ENCODE results near the gene ASIC3. TPM values are rescaled to one million over a fixed set of nuclear protein-coding genes. Genes with fewer than 3 reads are reported as not detected.

ASIC3 gene
- total RNA-seq, 1 donor from 2014 or later, result 0.52 TPM

DNA sequence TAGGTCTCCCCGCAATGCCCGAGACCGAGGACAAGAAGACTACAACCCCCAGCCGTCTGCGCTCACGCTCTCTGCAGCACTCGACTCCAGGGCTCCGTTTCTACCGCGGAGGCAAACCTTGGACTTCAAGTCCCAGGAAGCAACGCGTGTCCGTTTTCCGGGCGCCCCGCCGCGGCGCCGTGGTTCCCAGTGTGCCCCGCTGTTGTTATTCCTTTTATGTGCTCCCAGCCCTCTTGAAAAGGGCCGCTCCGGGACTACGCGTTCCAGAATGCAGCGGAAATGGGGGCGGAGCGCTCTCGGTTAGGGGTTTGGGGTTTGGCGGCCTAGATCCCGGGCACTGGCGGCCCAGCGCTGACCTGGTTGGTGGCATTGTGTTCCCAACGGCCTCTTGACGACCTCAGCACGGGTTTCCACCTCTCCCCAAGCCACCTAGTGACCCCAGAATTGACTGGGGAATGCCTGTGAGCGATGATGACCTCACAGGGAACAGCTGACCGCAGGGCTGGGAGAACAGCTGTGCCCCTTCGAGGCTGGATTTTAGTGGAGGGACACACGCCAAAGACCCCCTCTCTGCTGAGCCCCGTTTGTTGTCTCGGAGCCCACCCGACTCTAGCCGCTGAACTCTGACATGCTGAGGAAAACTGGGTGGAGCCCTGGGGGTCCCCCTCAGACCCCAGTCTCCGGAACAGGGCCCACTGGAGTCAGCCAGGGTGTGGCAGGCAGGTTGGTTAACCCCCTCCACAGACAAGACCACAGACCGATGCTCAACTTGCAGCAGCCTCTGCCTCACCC is 9.9 kb downstream of the ASIC3 start:
- ATAC-seq, result peak; percentile 92

GRCh38 chr7:151058781-151059366 is 10.5 kb downstream of the ASIC3 start:
- no peak for ATAC-seq

DNA sequence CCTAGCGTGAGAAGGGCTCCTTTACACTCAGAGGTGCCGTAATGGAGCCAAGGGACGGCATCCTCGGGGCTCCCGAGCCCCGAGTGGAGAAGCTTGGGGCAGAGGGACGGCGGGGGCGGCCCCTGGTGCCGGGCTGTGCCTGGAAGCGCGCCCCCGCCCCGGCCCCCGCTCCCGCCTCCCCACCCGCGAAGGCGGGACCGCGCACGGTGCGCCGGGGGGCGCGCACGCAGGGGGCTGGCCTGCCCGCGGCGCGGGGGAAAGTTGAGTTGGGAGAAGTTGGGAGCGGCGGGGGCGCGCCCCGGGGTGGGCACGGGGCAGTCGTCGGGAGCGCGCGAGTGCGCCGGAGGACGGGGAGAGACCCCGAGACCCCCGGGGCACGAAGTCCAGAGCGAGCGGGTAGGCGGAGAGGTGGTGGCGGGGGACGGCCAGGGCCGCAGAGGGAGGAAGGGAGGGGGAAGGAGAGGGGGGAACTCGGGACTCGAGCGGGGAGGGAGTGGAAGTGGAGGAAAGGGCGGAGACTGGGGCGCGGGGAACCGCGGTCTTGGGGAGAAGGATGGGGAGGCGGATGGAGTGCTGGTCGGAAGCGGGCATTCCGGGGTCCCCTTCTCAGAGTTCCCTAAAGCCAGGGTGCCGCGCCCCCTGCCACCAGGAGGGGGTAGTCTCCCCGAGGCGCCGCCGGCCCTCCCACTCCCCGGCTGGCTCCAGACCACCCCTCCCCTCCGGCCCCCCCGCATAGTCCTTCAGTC is 11.2 kb downstream of the ASIC3 start, which contains the start of gene SLC4A2:
Gene SLC4A2, plus strand, starts transcription at position 223 of the 746 bp plus-strand sequence. CDS start 2,399 bp downstream, outside the sequence.
- ATAC-seq, result peak; percentile 47

DNA sequence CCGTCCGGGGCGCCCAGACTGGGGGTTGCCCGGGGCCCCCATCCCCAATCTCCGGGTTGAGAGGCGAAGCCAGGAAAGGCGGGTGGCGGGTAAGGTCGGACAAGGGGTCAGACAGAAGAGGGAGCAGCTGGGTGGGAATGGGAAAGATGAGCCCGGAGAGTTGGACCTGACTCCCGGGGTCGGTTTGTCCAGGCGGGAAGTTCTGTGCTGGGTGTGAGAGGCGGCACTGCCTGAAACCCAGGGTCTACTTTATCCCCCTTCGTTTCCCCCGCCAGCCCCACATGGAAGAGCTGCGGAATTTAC is 11.7 kb downstream of the ASIC3 start:
- ATAC-seq, result no peak

DNA sequence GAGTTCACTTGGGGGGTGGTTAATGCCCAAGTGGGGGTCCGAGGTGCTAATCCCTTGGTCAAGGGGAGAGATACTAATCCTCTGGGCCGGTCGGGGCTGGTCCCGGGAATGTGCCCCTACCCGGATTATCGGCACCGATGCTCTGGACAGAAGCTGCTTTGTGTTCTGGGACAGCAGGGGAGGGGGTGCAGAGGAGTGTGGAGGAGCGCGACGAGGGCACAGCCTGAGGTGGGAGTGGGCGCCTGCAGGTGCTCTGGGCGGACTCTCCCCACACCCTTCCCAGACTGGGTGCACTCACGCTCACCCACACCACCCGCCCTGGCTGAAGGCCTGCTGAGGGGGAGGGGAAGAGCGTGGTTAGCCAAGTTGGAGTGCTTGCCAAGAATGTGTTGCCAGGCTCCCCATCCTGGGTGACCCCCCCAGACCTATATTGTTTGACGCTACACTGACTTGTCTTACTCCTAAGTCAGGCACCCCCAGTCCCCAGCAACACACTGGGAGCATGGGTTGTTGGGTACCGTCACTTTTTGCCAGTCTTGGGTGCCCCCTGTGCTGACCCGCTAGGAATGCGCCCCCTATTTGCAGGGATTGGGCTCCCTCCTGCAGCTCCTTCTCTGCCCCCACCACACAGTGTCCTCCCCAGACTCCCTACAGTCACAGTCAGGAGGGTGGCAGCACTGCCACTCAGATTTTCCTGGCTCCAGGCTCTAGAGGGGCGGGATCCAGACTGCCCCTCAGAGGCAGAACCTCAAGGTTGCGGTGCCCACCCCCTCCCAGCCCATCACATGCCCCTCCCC is 12.3 kb downstream of the ASIC3 start:
- ATAC-seq, result no peak

DNA sequence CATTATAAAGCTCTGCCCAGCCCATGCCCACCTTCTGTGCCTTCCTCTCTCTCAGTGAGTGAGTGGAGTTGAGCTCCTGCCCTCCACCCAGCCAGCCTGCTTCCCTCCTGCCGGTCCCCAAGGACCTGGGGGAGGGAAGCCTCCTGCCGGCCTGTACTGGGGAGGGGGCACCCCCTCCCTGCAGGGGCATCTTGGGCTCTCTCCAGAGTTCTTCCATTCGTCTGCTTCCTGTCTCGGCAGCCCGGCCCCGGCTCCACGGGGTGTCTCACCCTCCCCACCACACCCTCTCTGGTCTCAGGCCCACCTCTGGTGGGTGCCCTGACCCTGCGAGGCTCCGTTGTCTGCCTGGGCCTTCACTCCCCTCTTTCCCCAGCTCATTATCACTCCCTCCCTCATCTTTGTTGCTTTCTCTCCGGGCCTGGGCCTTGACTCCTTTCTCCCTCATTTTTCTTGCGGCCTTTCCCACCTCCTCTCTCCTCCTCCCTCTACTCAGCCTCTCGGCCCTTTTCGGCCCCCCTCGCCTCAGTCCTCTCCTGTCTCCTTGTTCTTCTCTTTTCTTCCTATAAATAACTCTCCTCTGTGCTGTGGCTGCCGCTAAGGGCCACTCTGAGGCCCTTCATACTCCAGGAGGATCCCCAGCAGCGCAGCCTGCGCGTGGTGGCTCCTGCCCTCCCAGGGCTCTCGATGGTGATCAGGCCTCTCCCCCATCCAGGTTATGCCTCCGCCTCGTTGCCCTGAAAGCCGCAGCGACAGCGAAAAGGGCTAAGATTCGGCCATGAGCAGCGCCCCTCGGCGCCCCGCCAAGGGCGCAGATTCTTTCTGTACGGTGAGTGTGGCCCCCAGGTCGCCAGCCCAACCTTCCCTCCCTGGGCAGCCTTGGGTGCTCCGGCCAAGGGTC is 13.1 kb downstream of the ASIC3 start:
- ATAC-seq, result no peak

GRCh38 chr7:151062111-151062398 is 13.7 kb downstream of the ASIC3 start:
- ATAC-seq, result no peak

- ATAC-seq, result no peak
These were observed 14.3 kb downstream of the ASIC3 start for GRCh38 chr7:151062399-151063211.

DNA sequence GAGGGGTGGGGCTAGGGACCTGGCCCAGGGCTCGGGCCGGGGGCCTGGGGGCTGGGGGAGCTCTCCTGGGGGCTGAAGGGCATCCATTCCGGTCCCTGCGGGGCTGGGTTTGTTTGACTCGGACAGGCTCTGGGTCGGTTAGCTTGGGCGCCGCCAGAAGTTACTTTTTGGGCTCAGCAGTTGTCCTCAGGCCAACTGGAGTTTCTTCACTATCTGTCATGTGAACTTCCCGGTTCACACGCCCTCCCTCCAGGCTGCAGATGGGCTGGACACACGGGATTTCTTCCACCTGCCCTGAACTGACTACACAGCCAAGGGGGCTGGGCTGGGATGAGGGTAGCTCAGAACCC is 14.9 kb downstream of the ASIC3 start:
- peak; percentile 5 for ATAC-seq

GRCh38 chr7:151064454-151064853 is 16.1 kb downstream of the ASIC3 start:
- ATAC-seq, result no peak

GRCh38 chr7:151064993-151065392 is 16.7 kb downstream of the ASIC3 start:
- no peak for ATAC-seq

DNA sequence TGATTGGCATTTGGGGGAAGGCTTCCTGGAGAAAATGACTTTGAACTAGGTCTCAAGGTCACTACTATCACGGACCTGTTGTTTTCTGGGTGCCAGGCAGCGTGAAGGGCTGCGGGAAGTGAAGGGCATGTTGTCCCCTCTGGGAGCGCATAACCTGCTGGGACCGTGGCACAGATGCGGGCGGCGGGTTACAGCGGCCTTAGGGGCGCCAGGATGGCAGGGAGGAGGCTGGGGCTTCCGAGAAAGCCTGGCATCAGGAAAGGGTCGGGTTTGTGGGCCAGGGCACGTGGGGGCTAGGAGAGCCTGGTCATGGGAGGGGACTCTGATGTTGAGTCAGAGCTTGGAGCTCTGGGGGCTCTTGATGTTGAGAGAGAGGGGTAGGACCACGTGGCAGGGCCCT is 17.2 kb downstream of the ASIC3 start:
- no peak for ATAC-seq

GRCh38 chr7:151066273-151066974 is 18.1 kb downstream of the ASIC3 start:
- no peak for ATAC-seq

DNA sequence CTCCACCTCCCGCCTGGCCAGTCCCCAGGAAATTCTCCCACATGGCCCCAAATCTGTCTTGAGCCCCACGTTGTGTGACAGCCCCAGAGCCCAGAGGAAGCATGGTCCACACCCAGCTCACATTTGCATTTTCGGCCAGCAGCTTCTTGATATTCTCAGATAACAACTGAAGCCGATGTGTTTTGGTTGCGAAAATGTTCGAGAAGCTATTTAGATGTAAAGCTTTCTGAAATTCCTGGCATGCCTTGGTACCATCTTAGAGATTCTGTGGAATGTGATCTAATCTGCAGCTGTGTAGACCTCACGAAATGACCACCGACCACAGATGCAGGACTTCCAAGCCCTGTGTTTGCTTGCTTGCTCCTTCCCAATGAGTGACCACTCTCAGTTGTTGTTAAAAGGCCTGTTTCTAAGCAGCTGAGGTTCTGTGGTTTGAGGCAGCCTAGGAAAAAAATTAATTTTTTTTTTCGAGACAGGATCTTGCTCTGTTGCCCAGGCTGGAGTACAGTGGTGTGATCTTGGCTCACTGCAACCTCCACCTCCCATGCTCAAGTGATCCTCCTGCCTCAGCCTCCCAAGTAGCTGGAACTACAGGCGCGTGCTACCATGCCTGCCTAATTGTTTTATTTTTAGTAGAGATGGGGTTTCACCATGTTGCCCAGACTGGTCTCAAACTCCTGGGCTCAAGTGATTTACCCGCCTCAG is 19.9 kb downstream of the ASIC3 start:
- ATAC-seq, result no peak

GRCh38 chr7:151069841-151070573 is 21.7 kb downstream of the ASIC3 start:
- ATAC-seq, result peak; percentile 10

GRCh38 chr7:151070574-151070960 is 22.2 kb downstream of the ASIC3 start:
- no peak for ATAC-seq

DNA sequence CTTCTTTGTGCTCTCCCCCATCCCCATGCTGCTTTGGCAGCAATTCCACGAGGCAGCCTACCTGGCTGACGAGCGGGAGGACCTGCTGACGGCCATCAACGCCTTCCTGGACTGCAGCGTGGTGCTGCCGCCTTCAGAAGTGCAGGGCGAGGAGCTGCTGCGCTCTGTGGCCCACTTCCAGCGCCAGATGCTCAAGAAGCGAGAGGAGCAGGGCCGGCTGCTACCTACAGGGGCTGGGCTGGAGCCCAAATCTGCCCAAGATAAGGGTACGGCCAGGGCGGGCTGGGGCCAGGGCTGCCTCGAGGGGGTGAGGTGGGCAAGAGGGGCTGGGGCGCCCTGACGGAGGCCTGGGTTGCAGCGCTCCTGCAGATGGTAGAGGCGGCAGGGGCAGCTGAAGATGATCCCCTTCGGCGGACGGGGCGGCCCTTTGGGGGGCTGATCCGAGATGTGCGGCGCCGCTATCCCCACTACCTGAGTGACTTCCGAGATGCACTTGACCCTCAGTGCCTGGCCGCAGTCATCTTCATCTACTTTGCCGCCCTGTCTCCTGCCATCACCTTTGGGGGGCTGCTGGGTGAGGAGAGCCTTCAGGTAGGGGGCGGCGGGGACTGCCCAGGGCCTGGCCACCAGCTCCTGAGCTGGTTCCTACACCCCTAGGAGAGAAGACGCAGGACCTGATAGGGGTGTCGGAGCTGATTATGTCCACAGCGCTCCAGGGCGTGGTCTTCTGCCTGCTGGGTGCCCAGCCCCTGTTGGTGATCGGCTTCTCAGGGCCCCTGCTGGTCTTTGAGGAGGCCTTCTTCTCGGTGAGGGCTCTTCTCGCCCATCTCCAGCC is 22.9 kb downstream of the ASIC3 start:
- no peak for ATAC-seq

GRCh38 chr7:151073990-151074389 is 25.7 kb downstream of the ASIC3 start:
- no peak for ATAC-seq
